GM15510 (cell line): ENCODE results near the gene RBMX2.

Experiments
- POLR2A ChIP-seq: IDR thresholded peaks from 3 replicates; pipeline ENCODE4 v1.6.1; 2011; ENCODE audit warnings: borderline replicate concordance; ENCODE audit not compliant: insufficient read length; ENCODE audit errors: extremely low read depth

Gene RBMX2

GRCh38 chrX:130426531-130426930 lies 24.7 kb downstream of the RBMX2 start:
- no peak for TF ChIP-seq POLR2A

DNA sequence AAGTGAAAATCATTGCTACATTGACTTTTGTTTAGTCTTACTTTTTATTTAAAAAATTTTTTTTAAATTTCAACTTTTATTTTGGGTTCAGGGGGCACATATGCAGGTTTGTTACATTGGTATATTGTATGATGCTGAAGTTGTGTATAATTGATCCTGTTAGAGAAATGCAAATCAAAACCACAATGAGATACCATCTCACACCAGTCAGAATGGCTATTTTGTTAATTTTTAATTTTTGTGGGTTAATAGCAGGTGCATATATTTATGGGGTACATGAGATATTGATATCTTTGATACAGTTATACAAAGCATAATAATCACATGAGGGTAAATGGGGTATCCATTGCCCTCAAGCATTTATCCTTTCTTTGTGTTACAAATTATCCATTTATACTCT lies 34.1 kb downstream of the RBMX2 start:
- no peak for TF ChIP-seq POLR2A

GRCh38 chrX:130443875-130444274 lies 42.1 kb downstream of the RBMX2 start:
- TF ChIP-seq POLR2A, result no peak

GRCh38 chrX:130444641-130445336 lies 43.0 kb downstream of the RBMX2 start:
- TF ChIP-seq POLR2A, result no peak

DNA sequence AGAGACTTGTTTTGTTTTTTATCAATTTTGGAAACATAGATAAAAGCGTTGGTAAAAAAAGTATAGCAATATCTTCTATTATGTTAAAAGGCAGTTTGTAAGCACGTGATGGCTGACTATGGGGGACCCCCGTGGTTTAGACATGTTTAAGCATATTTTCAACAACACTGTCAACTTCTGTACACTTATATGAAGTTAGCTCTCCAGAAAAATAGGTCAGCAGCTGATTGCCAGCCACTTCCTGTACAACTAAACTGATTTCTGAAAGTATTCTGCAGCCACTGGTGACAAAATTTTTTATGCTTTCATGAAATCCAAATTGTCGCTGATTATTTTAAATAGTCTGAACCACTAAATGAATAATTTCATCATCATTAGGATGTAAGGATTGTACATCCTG lies 45.2 kb downstream of the RBMX2 start:
- no peak for TF ChIP-seq POLR2A
